ENCODE results near the gene C13orf46. TPM values are rescaled to one million over a fixed set of nuclear protein-coding genes. Genes with fewer than 3 reads are reported as not detected.

C13orf46 gene
- total RNA-seq, 1 donor from 2014 or later: 4.1 TPM

GRCh38 chr13:114010401-114011101 lies 36.7 kb upstream of the C13orf46 start:
- no peak for DNase-seq (ENCODE audit: extremely low read depth, low read depth, low spot score)

- DNase-seq (ENCODE audit: extremely low read depth, low read depth, low spot score): no peak
These were observed 35.9 kb upstream of the C13orf46 start for GRCh38 chr13:114009590-114010400.

GRCh38 chr13:114008964-114009589 lies 35.2 kb upstream of the C13orf46 start:
- DNase-seq (ENCODE audit: extremely low read depth, low read depth, low spot score): no peak

- no peak for DNase-seq (ENCODE audit: extremely low read depth, low read depth, low spot score)
These were observed 33.7 kb upstream of the C13orf46 start for GRCh38 chr13:114007566-114007965.

- peak; percentile 4 for DNase-seq (ENCODE audit: extremely low read depth, low read depth, low spot score)
These were observed 31.4 kb upstream of the C13orf46 start for GRCh38 chr13:114005206-114005724.

- DNase-seq (ENCODE audit: extremely low read depth, low read depth, low spot score): peak; percentile 96
These were observed 30.7 kb upstream of the C13orf46 start for GRCh38 chr13:114004420-114005205.

GRCh38 chr13:114002771-114003321 lies 29.0 kb upstream of the C13orf46 start:
- no peak for DNase-seq (ENCODE audit: extremely low read depth, low read depth, low spot score)

GRCh38 chr13:114002009-114002544 lies 28.2 kb upstream of the C13orf46 start:
- no peak for DNase-seq (ENCODE audit: extremely low read depth, low read depth, low spot score)

GRCh38 chr13:114001331-114002008 lies 27.6 kb upstream of the C13orf46 start:
- no peak for DNase-seq (ENCODE audit: extremely low read depth, low read depth, low spot score)

- no peak for DNase-seq (ENCODE audit: extremely low read depth, low read depth, low spot score)
These were observed 26.5 kb upstream of the C13orf46 start for GRCh38 chr13:114000151-114001040.

GRCh38 chr13:113999618-113999910 lies 25.7 kb upstream of the C13orf46 start:
- no peak for DNase-seq (ENCODE audit: extremely low read depth, low read depth, low spot score)

GRCh38 chr13:113998781-113999617 lies 25.1 kb upstream of the C13orf46 start:
- no peak for DNase-seq (ENCODE audit: extremely low read depth, low read depth, low spot score)

- DNase-seq (ENCODE audit: extremely low read depth, low read depth, low spot score): no peak
These were observed 24.2 kb upstream of the C13orf46 start for GRCh38 chr13:113997845-113998751.

GRCh38 chr13:113996912-113997745 lies 23.3 kb upstream of the C13orf46 start:
- DNase-seq (ENCODE audit: extremely low read depth, low read depth, low spot score): no peak

- DNase-seq (ENCODE audit: extremely low read depth, low read depth, low spot score): no peak
These were observed 22.4 kb upstream of the C13orf46 start for GRCh38 chr13:113996081-113996911.

All from glomerular endothelial cell (primary cell).